ENCODE measurements around the gene ACBD4. TPM values are rescaled to one million over a fixed set of nuclear protein-coding genes. Genes with fewer than 3 reads are reported as not detected.

The ACBD4 gene
- total and polyA plus RNA-seq, 11 donors = 3.3 to 9.8 (median 6.3) TPM

- intact Hi-C loops (cut with DNase I) = loop anchor here in 6 of 10 donors (1.0 to 5.0 kb wide), 2 partner anchors 14 to 50 kb away; partner anchors contain the start of gene HEXIM2 (in 6 of the 6)
- no peak for TF ChIP-seq CTCF (IDR thresholded peaks at IDR 0.05)
- 0% methylated on average over 37 to 38 of the region's 38 CpGs for WGBS, 4 donors
These were observed 12.2 kb downstream of the ACBD4 start for GRCh38 chr17:45147581-45148182.

GRCh38 chr17:45148183-45149036 is 12.9 kb downstream of the ACBD4 start, which contains the start of gene HEXIM1:
Gene HEXIM1 (plus strand): TSS chr17:45148475. CDS start chr17:45149191, 716 bp downstream.
- intact Hi-C loops (cut with DNase I) = loop anchor here in 6 of 10 donors (1.0 to 5.0 kb wide), 2 partner anchors 13 to 49 kb away; partner anchors contain the start of gene HEXIM2 (in 5 of the 6)
- DNase-seq (peak; percentile 99 to 100 (median 99)), ATAC-seq (peak; percentile 80 to 88 (median 84))
- Histone ChIP-seq H3K4me1 (peaks cover 5 to 67% (median 36%) of the 10 kb centered on the region in 12 donors), H3K27ac (peak within 1 kb of the TSS; percentile 95 to 100 (median 99)), H3K27me3 (no peaks in the 10 kb centered on the region), H3K36me3 (no peaks in the 10 kb centered on the region), H3K9me3 (no peaks in the 10 kb centered on the region), H3K4me3 (peak within 1 kb of the TSS; percentile 63 to 93 (median 79))
- WGBS, 4 donors = 0 to 1% (median 0%) methylated on average over 58 of the region's 58 CpGs
- TF ChIP-seq CTCF (IDR thresholded peaks at IDR 0.05) (no peak), POLR2A (IDR thresholded peaks at IDR 0.05) (peak; percentile 79 to 99)

More at GRCh38 chr17:45147581-45148182, 12.2 kb downstream of the ACBD4 start:
- Histone ChIP-seq H3K36me3 (no peaks in the 10 kb centered on the region), H3K4me1 (peaks cover 5 to 65% (median 39%) of the 10 kb centered on the region in 12 donors), H3K27ac (peak overlapping the region; percentile 93 to 100 (median 99)), H3K4me3 (peak overlapping the region; percentile 32 to 93 (median 76)), H3K9me3 (no peaks in the 10 kb centered on the region), H3K27me3 (no peaks in the 10 kb centered on the region)
- DNase-seq (peak; percentile 84 to 89 (median 85)), ATAC-seq (peak; percentile 29 to 44 (median 36))

GRCh38 chr17:45149037-45149668 is 13.7 kb downstream of the ACBD4 start:
- 0 to 1% (median 0%) methylated on average over 26 to 32 of the region's 32 CpGs for WGBS, 4 donors
- Histone ChIP-seq H3K9me3 (no peaks in the 10 kb centered on the region), H3K27ac (peak overlapping the region; percentile 86 to 100 (median 96)), H3K4me1 (peaks cover 5 to 59% (median 34%) of the 10 kb centered on the region in 12 donors), H3K36me3 (no peaks in the 10 kb centered on the region), H3K4me3 (peak overlapping the region; percentile 62 to 93 (median 79)), H3K27me3 (no peaks in the 10 kb centered on the region)
- peak; percentile 90 to 94 (median 91) for DNase-seq
- ATAC-seq = peak; percentile 44 to 71 (median 58)
- intact Hi-C loops (cut with DNase I) = loop anchor here in 1 of 10 donors (5.0 kb wide), 1 partner anchor 48 kb away; no protein-coding TSS in a partner anchor
- peak; percentile 73 to 95 (median 84) for TF ChIP-seq CTCF (IDR thresholded peaks at IDR 0.05)
- peak in 1 of 2 donors; percentile 38 for TF ChIP-seq POLR2A (IDR thresholded peaks at IDR 0.05)
